SU-DHL-6 (cell line): ENCODE measurements around the gene EFCAB12.

ENCODE experiments used
- CTCF ChIP-seq: fragments of 200-600 bp; sonication (generic); IDR thresholded peaks from one replicate; pipeline ENCODE4 v1.5.1; 2017; ENCODE audit warnings: antibody characterized with exemption, mild to moderate bottlenecking, low read length, moderate library complexity; ENCODE audit not compliant: insufficient read depth, poor library complexity, severe bottlenecking
- EZH2phosphoT487 ChIP-seq: fragments of 200-600 bp; sonication (generic), shearing (Covaris generic); conservative IDR thresholded peaks from 2 replicates; pipeline ENCODE4 v1.6.1; 2018; ENCODE audit warnings: mild to moderate bottlenecking, antibody characterized with exemption, low read length, moderate library complexity, mixed read lengths

- TF ChIP-seq CTCF (no peak), EZH2phosphoT487 (no peak)
Observed at GRCh38 chr3:129428007-129428375, 445 bp downstream of the EFCAB12 start.
